ENCODE results near the gene PPFIA1.
A peak's percentile ranks its signal among the peaks of the same experiment; 100 is the strongest.

PPFIA1 gene

GRCh38 chr11:70270877-70271648 lies 573 bp downstream of the PPFIA1 start:
- Histone ChIP-seq H3K9ac (ENCODE audit: low read length in 5 of 5) (peak overlapping the region in 4 of 5 donors; percentile 88 to 91 (median 89)), H3K4me3 (ENCODE audit: low read depth in 1 of 5, low read length in 5 of 5) (peak overlapping the region; percentile 83 to 92 (median 86)), H3K36me3 (ENCODE audit: control insufficient read depth in 5 of 5, insufficient read depth in 5 of 5, low read length in 5 of 5) (peaks cover 10 to 27% (median 20%) of the 10 kb centered on the region in 5 donors), H3K27ac (ENCODE audit: low read depth, low read length) (peak overlapping the region; percentile 75), H3K9me3 (ENCODE audit: control insufficient read depth in 5 of 5, low read length in 5 of 5) (no peaks in the 10 kb centered on the region), H3K4me1 (ENCODE audit: control insufficient read depth in 5 of 5, insufficient read depth in 5 of 5, low read length in 5 of 5) (peaks cover 4 to 23% (median 22%) of the 10 kb centered on the region in 5 donors), H3K27me3 (ENCODE audit: control insufficient read depth in 5 of 5, insufficient read depth in 4 of 5, low read length in 5 of 5) (no peaks in the 10 kb centered on the region)

- Histone ChIP-seq H3K27me3 (ENCODE audit: control insufficient read depth in 5 of 5, insufficient read depth in 4 of 5, low read length in 5 of 5) (no peaks in the 10 kb centered on the region), H3K9me3 (ENCODE audit: control insufficient read depth in 5 of 5, low read length in 5 of 5) (no peaks in the 10 kb centered on the region), H3K36me3 (ENCODE audit: control insufficient read depth in 5 of 5, insufficient read depth in 5 of 5, low read length in 5 of 5) (peaks cover 10 to 27% (median 20%) of the 10 kb centered on the region in 5 donors), H3K4me1 (ENCODE audit: control insufficient read depth in 5 of 5, insufficient read depth in 5 of 5, low read length in 5 of 5) (peaks cover 4 to 23% (median 22%) of the 10 kb centered on the region in 5 donors), H3K27ac (ENCODE audit: low read depth, low read length) (peak overlapping the region; percentile 75), H3K4me3 (ENCODE audit: low read depth in 1 of 5, low read length in 5 of 5) (peak overlapping the region; percentile 83 to 92 (median 86)), H3K9ac (ENCODE audit: low read length in 5 of 5) (peak overlapping the region in 4 of 5 donors; percentile 88 to 91 (median 89))
Measured at GRCh38 chr11:70271649-70271953, 1.1 kb downstream of the PPFIA1 start.

DNA sequence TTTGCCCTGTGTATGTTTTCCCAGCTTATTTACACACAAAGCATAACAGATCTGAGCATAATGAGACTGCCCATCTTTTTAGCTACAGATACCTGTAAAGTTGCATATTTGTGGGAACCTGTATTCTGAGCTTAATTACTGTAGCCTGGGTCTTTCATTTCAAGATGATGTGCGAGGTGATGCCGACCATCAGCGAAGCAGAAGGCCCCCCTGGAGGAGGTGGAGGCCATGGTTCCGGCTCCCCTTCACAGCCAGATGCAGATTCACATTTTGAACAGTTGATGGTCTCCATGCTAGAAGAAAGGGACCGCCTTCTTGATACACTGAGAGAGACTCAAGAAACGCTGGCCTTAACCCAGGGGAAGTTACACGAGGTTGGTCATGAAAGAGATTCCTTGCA lies 1.5 kb downstream of the PPFIA1 start:
- Histone ChIP-seq H3K9me3 (ENCODE audit: control insufficient read depth in 5 of 5, low read length in 5 of 5) (no peaks in the 10 kb centered on the region), H3K9ac (ENCODE audit: low read length in 5 of 5) (peak overlapping the region in 1 of 5 donors; percentile 30), H3K4me3 (ENCODE audit: low read depth in 1 of 5, low read length in 5 of 5) (peak overlapping the region in 2 of 5 donors; percentile 34 to 83), H3K27me3 (ENCODE audit: control insufficient read depth in 5 of 5, insufficient read depth in 4 of 5, low read length in 5 of 5) (no peaks in the 10 kb centered on the region), H3K27ac (ENCODE audit: low read depth, low read length) (no peak overlapping the region), H3K4me1 (ENCODE audit: control insufficient read depth in 5 of 5, insufficient read depth in 5 of 5, low read length in 5 of 5) (peaks cover 4 to 23% (median 22%) of the 10 kb centered on the region in 5 donors), H3K36me3 (ENCODE audit: control insufficient read depth in 5 of 5, insufficient read depth in 5 of 5, low read length in 5 of 5) (peaks cover 10 to 27% (median 20%) of the 10 kb centered on the region in 5 donors)

GRCh38 chr11:70278994-70279393 lies 8.5 kb downstream of the PPFIA1 start:
- Histone ChIP-seq H3K36me3 (ENCODE audit: control insufficient read depth in 5 of 5, insufficient read depth in 5 of 5, low read length in 5 of 5) (peaks cover 10 to 48% (median 29%) of the 10 kb centered on the region in 5 donors), H3K9ac (ENCODE audit: low read length in 5 of 5) (no peak overlapping the region), H3K4me3 (ENCODE audit: low read depth in 1 of 5, low read length in 5 of 5) (no peak overlapping the region), H3K9me3 (ENCODE audit: control insufficient read depth in 5 of 5, low read length in 5 of 5) (no peaks in the 10 kb centered on the region), H3K27me3 (ENCODE audit: control insufficient read depth in 5 of 5, insufficient read depth in 4 of 5, low read length in 5 of 5) (no peaks in the 10 kb centered on the region), H3K27ac (ENCODE audit: low read depth, low read length) (no peak overlapping the region), H3K4me1 (ENCODE audit: control insufficient read depth in 5 of 5, insufficient read depth in 5 of 5, low read length in 5 of 5) (peaks cover 2 to 12% (median 12%) of the 10 kb centered on the region in 5 donors)

- Histone ChIP-seq H3K4me3 (ENCODE audit: low read depth in 1 of 5, low read length in 5 of 5) (no peak overlapping the region), H3K36me3 (ENCODE audit: control insufficient read depth in 5 of 5, insufficient read depth in 5 of 5, low read length in 5 of 5) (peaks cover 7 to 52% (median 35%) of the 10 kb centered on the region in 5 donors), H3K27ac (ENCODE audit: low read depth, low read length) (peak overlapping the region; percentile 54), H3K9ac (ENCODE audit: low read length in 5 of 5) (peak overlapping the region in 4 of 5 donors; percentile 14 to 37 (median 22)), H3K9me3 (ENCODE audit: control insufficient read depth in 5 of 5, low read length in 5 of 5) (no peaks in the 10 kb centered on the region), H3K4me1 (ENCODE audit: control insufficient read depth in 5 of 5, insufficient read depth in 5 of 5, low read length in 5 of 5) (peaks cover 2 to 12% (median 12%) of the 10 kb centered on the region in 5 donors), H3K27me3 (ENCODE audit: control insufficient read depth in 5 of 5, insufficient read depth in 4 of 5, low read length in 5 of 5) (no peaks in the 10 kb centered on the region)
Measured at GRCh38 chr11:70281156-70281609, 10.7 kb downstream of the PPFIA1 start.

DNA sequence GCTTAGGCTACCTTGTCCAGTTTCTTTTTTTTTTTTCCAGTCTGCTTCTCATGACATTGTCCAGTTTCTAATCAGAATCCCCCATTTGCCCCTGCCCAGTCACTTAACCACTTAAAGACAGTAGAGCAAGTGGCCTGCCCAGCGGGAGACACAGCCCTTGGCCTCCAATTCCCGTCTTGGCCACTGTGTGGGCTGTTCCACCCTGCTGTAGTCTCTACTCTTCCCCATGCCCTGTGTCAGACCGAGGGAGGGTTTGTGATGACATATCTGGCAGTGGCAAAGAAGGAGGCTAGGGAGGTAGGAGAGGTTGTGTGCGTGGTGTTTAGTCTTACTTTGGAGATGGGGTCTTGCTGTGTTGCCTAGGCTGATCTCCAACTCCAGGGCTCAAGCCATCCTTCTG lies 11.5 kb downstream of the PPFIA1 start:
- no peak overlapping the region for H3K4me3 ChIP-seq (ENCODE audit: low read depth in 1 of 5, low read length in 5 of 5)

DNA sequence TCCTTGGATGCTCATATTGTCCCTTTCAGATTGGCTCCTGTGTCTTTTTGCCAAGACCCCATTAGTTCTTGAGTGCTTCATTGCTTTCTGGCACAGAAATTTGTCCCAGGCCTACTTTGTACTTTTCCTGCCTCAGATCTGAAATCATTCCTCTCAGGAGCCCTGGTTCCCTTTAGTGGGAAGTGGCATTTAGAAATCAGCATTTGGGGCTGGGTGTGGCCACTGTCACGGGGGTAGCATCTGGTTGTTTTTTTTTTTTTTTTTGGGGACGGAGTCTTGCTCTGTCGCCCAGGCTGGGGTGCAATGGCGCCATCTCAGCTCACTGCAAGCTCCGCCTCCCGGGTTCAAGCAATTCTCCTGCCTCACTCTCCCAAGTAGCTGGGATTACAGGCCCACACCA lies 18.2 kb downstream of the PPFIA1 start:
- no peaks in the 10 kb centered on the region for H3K27me3 ChIP-seq (ENCODE audit: control insufficient read depth in 5 of 5, insufficient read depth in 4 of 5, low read length in 5 of 5)
- peaks cover 3 to 72% (median 42%) of the 10 kb centered on the region in 5 donors for H3K36me3 ChIP-seq (ENCODE audit: control insufficient read depth in 5 of 5, insufficient read depth in 5 of 5, low read length in 5 of 5)
- no peak overlapping the region for H3K4me3 ChIP-seq (ENCODE audit: low read depth in 1 of 5, low read length in 5 of 5)
- H3K27ac ChIP-seq (ENCODE audit: low read depth, low read length): no peak overlapping the region
- H3K9ac ChIP-seq (ENCODE audit: low read length in 5 of 5): no peak overlapping the region
- H3K4me1 ChIP-seq (ENCODE audit: control insufficient read depth in 5 of 5, insufficient read depth in 5 of 5, low read length in 5 of 5): peaks cover 0 to 5% (median 2%) of the 10 kb centered on the region in 5 donors
- H3K9me3 ChIP-seq (ENCODE audit: control insufficient read depth in 5 of 5, low read length in 5 of 5): no peaks in the 10 kb centered on the region

More for the DNA sequence above, 11.5 kb downstream of the PPFIA1 start:
- H3K4me1 ChIP-seq (ENCODE audit: control insufficient read depth in 5 of 5, insufficient read depth in 5 of 5, low read length in 5 of 5): peaks cover 2 to 12% (median 12%) of the 10 kb centered on the region in 5 donors
- no peak overlapping the region for H3K9ac ChIP-seq (ENCODE audit: low read length in 5 of 5)
- peaks cover 7 to 59% (median 43%) of the 10 kb centered on the region in 5 donors for H3K36me3 ChIP-seq (ENCODE audit: control insufficient read depth in 5 of 5, insufficient read depth in 5 of 5, low read length in 5 of 5)
- no peaks in the 10 kb centered on the region for H3K27me3 ChIP-seq (ENCODE audit: control insufficient read depth in 5 of 5, insufficient read depth in 4 of 5, low read length in 5 of 5)
- peak overlapping the region; percentile 54 for H3K27ac ChIP-seq (ENCODE audit: low read depth, low read length)
- no peaks in the 10 kb centered on the region for H3K9me3 ChIP-seq (ENCODE audit: control insufficient read depth in 5 of 5, low read length in 5 of 5)

DNA sequence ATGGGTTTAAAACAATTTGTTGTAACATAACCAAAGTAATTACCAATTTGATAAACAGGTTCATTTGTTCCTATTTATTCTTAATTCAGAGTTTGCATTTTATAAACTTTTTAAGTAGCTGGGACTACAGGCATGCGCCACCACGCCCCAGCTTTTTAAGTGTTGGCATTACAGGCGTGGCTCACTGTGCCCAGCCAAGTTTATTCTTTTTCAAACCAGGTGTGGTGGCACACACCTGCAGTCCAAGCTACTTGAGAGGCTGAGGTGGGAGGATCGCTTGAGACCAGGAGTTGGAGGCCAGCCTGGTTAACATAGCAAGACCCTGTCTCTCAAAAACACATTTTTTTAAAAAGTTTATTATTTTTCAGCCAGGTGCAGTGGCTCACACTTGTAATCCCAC lies 19.1 kb downstream of the PPFIA1 start:
- Histone ChIP-seq H3K27ac (ENCODE audit: low read depth, low read length) (no peak overlapping the region), H3K27me3 (ENCODE audit: control insufficient read depth in 5 of 5, insufficient read depth in 4 of 5, low read length in 5 of 5) (no peaks in the 10 kb centered on the region), H3K36me3 (ENCODE audit: control insufficient read depth in 5 of 5, insufficient read depth in 5 of 5, low read length in 5 of 5) (peaks cover 0 to 71% (median 39%) of the 10 kb centered on the region in 5 donors), H3K4me3 (ENCODE audit: low read depth in 1 of 5, low read length in 5 of 5) (no peak overlapping the region), H3K4me1 (ENCODE audit: control insufficient read depth in 5 of 5, insufficient read depth in 5 of 5, low read length in 5 of 5) (peaks cover 0 to 5% (median 2%) of the 10 kb centered on the region in 5 donors), H3K9me3 (ENCODE audit: control insufficient read depth in 5 of 5, low read length in 5 of 5) (no peaks in the 10 kb centered on the region), H3K9ac (ENCODE audit: low read length in 5 of 5) (no peak overlapping the region)

DNA sequence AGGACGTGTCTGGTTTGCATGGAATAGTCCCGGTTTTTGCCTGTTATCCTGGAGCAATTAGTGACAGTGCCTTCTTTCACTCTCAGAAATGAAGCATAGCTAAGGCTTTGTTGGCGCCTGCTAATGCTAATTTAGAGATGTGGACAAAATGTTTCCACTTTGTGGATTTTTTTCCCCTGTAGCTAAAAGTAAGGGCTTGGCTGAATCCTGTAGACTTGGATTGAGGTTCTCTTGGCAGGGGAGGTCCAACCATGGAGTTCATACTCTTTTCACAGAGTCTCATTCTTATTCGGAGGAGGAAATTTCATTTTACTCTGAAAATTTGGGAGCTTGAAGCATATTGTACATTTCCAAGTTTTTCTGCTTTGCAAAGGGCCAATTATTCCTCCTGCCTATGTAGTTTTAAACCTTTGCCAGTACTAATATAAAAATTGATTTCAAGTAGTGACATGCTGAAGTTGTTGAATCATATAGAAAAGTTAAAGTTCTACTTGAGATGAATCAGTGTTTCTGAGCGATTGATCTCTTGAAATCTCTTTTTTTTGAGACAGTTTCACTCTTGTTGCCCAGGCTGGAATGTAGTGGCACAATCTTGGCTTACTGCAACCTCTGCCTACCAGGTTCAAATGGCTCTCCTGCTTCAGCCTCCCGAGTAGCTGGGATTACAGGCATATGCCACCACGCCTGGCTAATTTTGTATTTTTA lies 20.0 kb downstream of the PPFIA1 start:
- Histone ChIP-seq H3K27ac (ENCODE audit: low read depth, low read length) (no peak overlapping the region), H3K27me3 (ENCODE audit: control insufficient read depth in 5 of 5, insufficient read depth in 4 of 5, low read length in 5 of 5) (no peaks in the 10 kb centered on the region)

GRCh38 chr11:70292166-70292565 lies 21.7 kb downstream of the PPFIA1 start:
- H3K9ac ChIP-seq (ENCODE audit: low read length in 5 of 5): no peak overlapping the region
- H3K4me1 ChIP-seq (ENCODE audit: control insufficient read depth in 5 of 5, insufficient read depth in 5 of 5, low read length in 5 of 5): peaks cover 0 to 5% (median 2%) of the 10 kb centered on the region in 5 donors
- H3K27me3 ChIP-seq (ENCODE audit: control insufficient read depth in 5 of 5, insufficient read depth in 4 of 5, low read length in 5 of 5): no peaks in the 10 kb centered on the region
- H3K9me3 ChIP-seq (ENCODE audit: control insufficient read depth in 5 of 5, low read length in 5 of 5): no peaks in the 10 kb centered on the region
- H3K4me3 ChIP-seq (ENCODE audit: low read depth in 1 of 5, low read length in 5 of 5): no peak overlapping the region
- no peak overlapping the region for H3K27ac ChIP-seq (ENCODE audit: low read depth, low read length)
- peaks cover 0 to 48% (median 21%) of the 10 kb centered on the region in 5 donors for H3K36me3 ChIP-seq (ENCODE audit: control insufficient read depth in 5 of 5, insufficient read depth in 5 of 5, low read length in 5 of 5)

More for the DNA sequence above, 20.0 kb downstream of the PPFIA1 start:
- Histone ChIP-seq H3K4me1 (ENCODE audit: control insufficient read depth in 5 of 5, insufficient read depth in 5 of 5, low read length in 5 of 5) (peaks cover 0 to 5% (median 2%) of the 10 kb centered on the region in 5 donors), H3K9ac (ENCODE audit: low read length in 5 of 5) (no peak overlapping the region), H3K4me3 (ENCODE audit: low read depth in 1 of 5, low read length in 5 of 5) (no peak overlapping the region), H3K9me3 (ENCODE audit: control insufficient read depth in 5 of 5, low read length in 5 of 5) (no peaks in the 10 kb centered on the region), H3K36me3 (ENCODE audit: control insufficient read depth in 5 of 5, insufficient read depth in 5 of 5, low read length in 5 of 5) (peaks cover 0 to 64% (median 32%) of the 10 kb centered on the region in 5 donors)

All from subcutaneous abdominal adipose tissue (tissue), 5 donors.